Measurements from ENCODE around the gene TUB. TPM values are rescaled to one million over a fixed set of nuclear protein-coding genes. Genes with fewer than 3 reads are reported as not detected.
A peak's percentile ranks its signal among the peaks of the same experiment; 100 is the strongest.

Gene TUB
- total and polyA plus RNA-seq, 4 donors: 73.3 to 107 (median 89.1) TPM

GRCh38 chr11:8086571-8086970 is 5.6 kb downstream of the TUB start:
- Histone ChIP-seq H3K4me1 (ENCODE audit: control insufficient read depth, insufficient read depth, low read length) (peaks cover 83% of the 10 kb centered on the region), H3K36me3 (ENCODE audit: control insufficient read depth, insufficient read depth, low read length) (peaks cover 15% of the 10 kb centered on the region), H3K9me3 (ENCODE audit: control insufficient read depth, insufficient read depth, low read length) (no peaks in the 10 kb centered on the region), H3K27ac (ENCODE audit: low read depth, low read length) (no peak overlapping the region), H3K27me3 (ENCODE audit: control insufficient read depth, insufficient read depth, low read length) (no peaks in the 10 kb centered on the region), H3K4me3 (ENCODE audit: low read depth, low read length) (no peak overlapping the region)
- 88% methylated on average over 5 of the region's 7 CpGs for whole genome bisulfite sequencing (ENCODE audit: insufficient coverage)
- DNase-seq (ENCODE audit: low read depth in 4 of 6, low spot score in 6 of 6): no peak

- Histone ChIP-seq H3K4me3 (ENCODE audit: low read depth, low read length) (no peak overlapping the region), H3K4me1 (ENCODE audit: control insufficient read depth, insufficient read depth, low read length) (peaks cover 80% of the 10 kb centered on the region), H3K36me3 (ENCODE audit: control insufficient read depth, insufficient read depth, low read length) (peaks cover 21% of the 10 kb centered on the region), H3K9me3 (ENCODE audit: control insufficient read depth, insufficient read depth, low read length) (no peaks in the 10 kb centered on the region), H3K27me3 (ENCODE audit: control insufficient read depth, insufficient read depth, low read length) (no peaks in the 10 kb centered on the region), H3K27ac (ENCODE audit: low read depth, low read length) (no peak overlapping the region)
- no peak for DNase-seq (ENCODE audit: low read depth in 4 of 6, low spot score in 6 of 6)
- 83% methylated on average over 4 of the region's 4 CpGs for WGBS (ENCODE audit: insufficient coverage)
Measured at GRCh38 chr11:8087185-8087584, 6.2 kb downstream of the TUB start.

- Histone ChIP-seq H3K27me3 (ENCODE audit: control insufficient read depth, insufficient read depth, low read length) (no peaks in the 10 kb centered on the region), H3K9me3 (ENCODE audit: control insufficient read depth, insufficient read depth, low read length) (no peaks in the 10 kb centered on the region), H3K27ac (ENCODE audit: low read depth, low read length) (no peak overlapping the region), H3K4me3 (ENCODE audit: low read depth, low read length) (no peak overlapping the region), H3K4me1 (ENCODE audit: control insufficient read depth, insufficient read depth, low read length) (peaks cover 74% of the 10 kb centered on the region), H3K36me3 (ENCODE audit: control insufficient read depth, insufficient read depth, low read length) (peaks cover 21% of the 10 kb centered on the region)
- DNase-seq (ENCODE audit: low read depth in 4 of 6, low spot score in 6 of 6): no peak
- 65% methylated on average over 3 of the region's 3 CpGs for WGBS (ENCODE audit: insufficient coverage)
Measured at GRCh38 chr11:8087756-8088155, 6.7 kb downstream of the TUB start.

- 87% methylated on average over 17 of the region's 17 CpGs for WGBS (ENCODE audit: insufficient coverage)
- H3K4me3 ChIP-seq (ENCODE audit: low read depth, low read length): no peak overlapping the region
- H3K36me3 ChIP-seq (ENCODE audit: control insufficient read depth, insufficient read depth, low read length): peaks cover 42% of the 10 kb centered on the region
- no peak for DNase-seq (ENCODE audit: low read depth in 4 of 6, low spot score in 6 of 6)
- H3K27ac ChIP-seq (ENCODE audit: low read depth, low read length): no peak overlapping the region
- H3K27me3 ChIP-seq (ENCODE audit: control insufficient read depth, insufficient read depth, low read length): no peaks in the 10 kb centered on the region
- peaks cover 75% of the 10 kb centered on the region for H3K4me1 ChIP-seq (ENCODE audit: control insufficient read depth, insufficient read depth, low read length)
- H3K9me3 ChIP-seq (ENCODE audit: control insufficient read depth, insufficient read depth, low read length): no peaks in the 10 kb centered on the region
Measured at GRCh38 chr11:8089791-8090510, 8.9 kb downstream of the TUB start.

GRCh38 chr11:8090756-8091155 is 9.7 kb downstream of the TUB start:
- peaks cover 49% of the 10 kb centered on the region for H3K36me3 ChIP-seq (ENCODE audit: control insufficient read depth, insufficient read depth, low read length)
- H3K27ac ChIP-seq (ENCODE audit: low read depth, low read length): no peak overlapping the region
- H3K27me3 ChIP-seq (ENCODE audit: control insufficient read depth, insufficient read depth, low read length): no peaks in the 10 kb centered on the region
- peaks cover 75% of the 10 kb centered on the region for H3K4me1 ChIP-seq (ENCODE audit: control insufficient read depth, insufficient read depth, low read length)
- DNase-seq (ENCODE audit: low read depth in 4 of 6, low spot score in 6 of 6): peak in 4 of 6 donors; percentile 65 to 94 (median 78)
- no peak overlapping the region for H3K4me3 ChIP-seq (ENCODE audit: low read depth, low read length)
- 41% methylated on average over 5 of the region's 5 CpGs for WGBS (ENCODE audit: insufficient coverage)
- no peaks in the 10 kb centered on the region for H3K9me3 ChIP-seq (ENCODE audit: control insufficient read depth, insufficient read depth, low read length)

- Histone ChIP-seq H3K36me3 (ENCODE audit: control insufficient read depth, insufficient read depth, low read length) (peaks cover 58% of the 10 kb centered on the region), H3K4me1 (ENCODE audit: control insufficient read depth, insufficient read depth, low read length) (peaks cover 70% of the 10 kb centered on the region), H3K27ac (ENCODE audit: low read depth, low read length) (no peak overlapping the region), H3K27me3 (ENCODE audit: control insufficient read depth, insufficient read depth, low read length) (no peaks in the 10 kb centered on the region), H3K4me3 (ENCODE audit: low read depth, low read length) (no peak overlapping the region), H3K9me3 (ENCODE audit: control insufficient read depth, insufficient read depth, low read length) (no peaks in the 10 kb centered on the region)
- 76% methylated on average over 5 of the region's 5 CpGs for WGBS (ENCODE audit: insufficient coverage)
- DNase-seq (ENCODE audit: low read depth in 4 of 6, low spot score in 6 of 6): no peak
Measured at GRCh38 chr11:8091721-8092120, 10.7 kb downstream of the TUB start.

GRCh38 chr11:8092587-8093424 is 11.8 kb downstream of the TUB start:
- peak in 2 of 6 donors; percentile 79 to 83 for DNase-seq (ENCODE audit: low read depth in 4 of 6, low spot score in 6 of 6)
- Histone ChIP-seq H3K9me3 (ENCODE audit: control insufficient read depth, insufficient read depth, low read length) (no peaks in the 10 kb centered on the region), H3K27me3 (ENCODE audit: control insufficient read depth, insufficient read depth, low read length) (no peaks in the 10 kb centered on the region), H3K36me3 (ENCODE audit: control insufficient read depth, insufficient read depth, low read length) (peaks cover 67% of the 10 kb centered on the region), H3K4me3 (ENCODE audit: low read depth, low read length) (no peak overlapping the region), H3K4me1 (ENCODE audit: control insufficient read depth, insufficient read depth, low read length) (peaks cover 59% of the 10 kb centered on the region), H3K27ac (ENCODE audit: low read depth, low read length) (no peak overlapping the region)
- WGBS (ENCODE audit: insufficient coverage): 66% methylated on average over 7 of the region's 11 CpGs

GRCh38 chr11:8093931-8094575 is 13.0 kb downstream of the TUB start:
- Histone ChIP-seq H3K9me3 (ENCODE audit: control insufficient read depth, insufficient read depth, low read length) (no peaks in the 10 kb centered on the region), H3K27ac (ENCODE audit: low read depth, low read length) (no peak overlapping the region), H3K4me1 (ENCODE audit: control insufficient read depth, insufficient read depth, low read length) (peaks cover 46% of the 10 kb centered on the region), H3K27me3 (ENCODE audit: control insufficient read depth, insufficient read depth, low read length) (no peaks in the 10 kb centered on the region), H3K36me3 (ENCODE audit: control insufficient read depth, insufficient read depth, low read length) (peaks cover 80% of the 10 kb centered on the region), H3K4me3 (ENCODE audit: low read depth, low read length) (no peak overlapping the region)
- DNase-seq (ENCODE audit: low read depth in 4 of 6, low spot score in 6 of 6): no peak
- 94% methylated on average over 7 of the region's 9 CpGs for WGBS (ENCODE audit: insufficient coverage)

GRCh38 chr11:8094656-8095055 is 13.6 kb downstream of the TUB start:
- Histone ChIP-seq H3K27me3 (ENCODE audit: control insufficient read depth, insufficient read depth, low read length) (no peaks in the 10 kb centered on the region), H3K36me3 (ENCODE audit: control insufficient read depth, insufficient read depth, low read length) (peaks cover 80% of the 10 kb centered on the region), H3K9me3 (ENCODE audit: control insufficient read depth, insufficient read depth, low read length) (no peaks in the 10 kb centered on the region), H3K4me3 (ENCODE audit: low read depth, low read length) (no peak overlapping the region), H3K4me1 (ENCODE audit: control insufficient read depth, insufficient read depth, low read length) (peaks cover 40% of the 10 kb centered on the region), H3K27ac (ENCODE audit: low read depth, low read length) (no peak overlapping the region)
- no peak for DNase-seq (ENCODE audit: low read depth in 4 of 6, low spot score in 6 of 6)
- WGBS (ENCODE audit: insufficient coverage): 92% methylated on average over 11 of the region's 11 CpGs
